Spleen (tissue), 11 donors: ENCODE results near the gene NLGN1. TPM values are rescaled to one million over a fixed set of nuclear protein-coding genes. Genes with fewer than 3 reads are reported as not detected.

Experiments
- DNase-seq: peaks from one replicate; pipeline ENCODE4 v3.0.0-alpha.2; 2020
- H3K27ac ChIP-seq, 8 donors: fragments of 200-600 bp; sonication (generic) in 7 of 8; 1 replicate in 4 of 8; 2 replicates in 4 of 8; pipeline versions ENCODE4 v1.5.0 to v1.8.0; 2016 to 2021; ENCODE audit warnings: inconsistent platforms in 4 of 8, mild to moderate bottlenecking in 4 of 8, moderate library complexity in 1 of 8
- H3K27me3 ChIP-seq, 7 donors: fragments of 200-600 bp; sonication (generic) in 6 of 7; replicated peaks in 1 of 7; 1 replicate in 4 of 7; 2 replicates in 3 of 7; pipeline versions ENCODE4 v1.5.0 to v1.8.0; 2016 to 2021; ENCODE audit warnings: inconsistent platforms in 3 of 7, mild to moderate bottlenecking in 1 of 7
- H3K36me3 ChIP-seq, 6 donors: fragments of 200-600 bp; sonication (generic) in 5 of 6; 1 replicate in 4 of 6; 2 replicates in 2 of 6; pipeline versions ENCODE4 v1.5.0 to v1.8.0; 2016 to 2021; ENCODE audit warnings: inconsistent platforms in 2 of 6
- H3K4me1 ChIP-seq, 6 donors: fragments of 200-600 bp; sonication (generic) in 5 of 6; 1 replicate in 3 of 6; 2 replicates in 3 of 6; pipeline versions ENCODE4 v1.5.0 to v1.8.0; 2016 to 2021; ENCODE audit warnings: inconsistent platforms in 3 of 6
- H3K4me3 ChIP-seq, 8 donors: fragments of 200-600 bp; sonication (generic) in 7 of 8; 1 replicate in 4 of 8; 2 replicates in 4 of 8; pipeline versions ENCODE4 v1.5.0 to v1.8.0; 2016 to 2021; ENCODE audit warnings: inconsistent platforms in 4 of 8, mild to moderate bottlenecking in 4 of 8, moderate library complexity in 2 of 8
- H3K9me3 ChIP-seq, 8 donors: fragments of 200-600 bp; sonication (generic) in 7 of 8; 1 replicate in 4 of 8; 2 replicates in 4 of 8; pipeline versions ENCODE4 v1.5.0 to v1.8.0; 2016 to 2021; ENCODE audit warnings: inconsistent platforms in 4 of 8
- CTCF ChIP-seq, 11 experiments: fragments of 200-600 bp in 7 of 11; fragments of 450-650 bp in 4 of 11; sonication (generic) in 4 of 11; IDR thresholded peaks in 8 of 11; conservative IDR thresholded peaks in 3 of 11; 1 replicate in 7 of 11; 2 replicates in 4 of 11; pipeline versions ENCODE4 v1.4.0 to v1.8.0; 2016 to 2021; ENCODE audit warnings: antibody characterized with exemption in 11 of 11, inconsistent platforms in 4 of 11, mild to moderate bottlenecking in 1 of 11
- POLR2A ChIP-seq, 3 donors: fragments of 450-650 bp; IDR thresholded peaks; one replicate each; pipeline ENCODE4 v1.5.1; 2017; ENCODE audit warnings: antibody characterized with exemption in 3 of 3, mild to moderate bottlenecking in 1 of 3
- POLR2AphosphoS5 ChIP-seq, 3 donors: sonication (generic); formaldehyde crosslinking; IDR thresholded peaks; one replicate each; pipeline ENCODE4 v1.5.1; 2017; ENCODE audit warnings: antibody characterized with exemption in 3 of 3
- WGBS, 5 donors: extraction: QIAGEN DNeasy Blood & Tissue Kit in 3 of 5; methylation state at CpG; one replicate each; pipeline versions ENCODE4 v1.1.5 to v1.1.7; 2013 to 2018; 5-methylcytosine and 5-hydroxymethylcytosine counted together
- intact Hi-C: fragments of 100-400 bp; cut with DNase I; formaldehyde crosslinking; loops from one replicate; pipeline ENCODE4 v1.15.0; 2023; ENCODE audit warnings: low total_unique reads
- polyA plus RNA-seq, 3 donors: library from polyadenylated mRNA; stranded (reverse); fragments of 200-250 nt; gene quantifications; one replicate each; pipeline ENCODE4 v1.2.1, GENCODE V29; 2013
- total RNA-seq, 7 donors: library from RNA; depleted of rRNA in 3 of 7; stranded (reverse); fragments of >200 nt in 3 of 7; fragmentation: NEBNext Ultra II Directional in 4 of 7; extraction: Animal tissue kit (Norgen Biotek cat#: 25700) in 4 of 7; gene quantifications; one replicate each; pipeline versions ENCODE4 v1.1.0 to v1.2.1, GENCODE V29; 2016 to 2021
- donor health status: healthy with polysubstance abuse.
- donor health status: DM: no; HTN: no; CAD: no; lungs with moderate emphysema.
- donor health status: DM: no; HTN: no; CAD: no.
- donor health status: Bipolar disorder and iron deficiency.
- donor health status: healthy.
- donor health status: DM: no; HTN: no; CAD: no.
- donor health status: DM: yes; HTN: yes; CAD: no.

Gene NLGN1
- total and polyA plus RNA-seq, 10 donors, result 0.03 to 0.13 (median 0.03) TPM; not detected in 7

- intact Hi-C loops, result no loop called here
- DNase-seq, result no peak
- no peak for TF ChIP-seq POLR2A (IDR thresholded peaks at IDR 0.05)
- no peak for TF ChIP-seq CTCF (IDR thresholded peaks at IDR 0.05 in 8 of 11, conservative IDR thresholded peaks at IDR 0.05 in 3 of 11)
- TF ChIP-seq POLR2AphosphoS5 (IDR thresholded peaks at IDR 0.05), result no peak
- Histone ChIP-seq H3K9me3 (peaks cover 0 to 23% (median 13%) of the 10 kb centered on the region in 8 donors), H3K4me1 (no peaks in the 10 kb centered on the region), H3K27ac (no peak overlapping the region), H3K36me3 (no peaks in the 10 kb centered on the region), H3K27me3 (no peaks in the 10 kb centered on the region), H3K4me3 (no peak overlapping the region)
- 74 to 88% (median 81%) methylated on average over 4 of the region's 4 CpGs for WGBS, 5 donors
Observed at GRCh38 chr3:174058804-174059203, 661.3 kb downstream of the NLGN1 start.

DNA sequence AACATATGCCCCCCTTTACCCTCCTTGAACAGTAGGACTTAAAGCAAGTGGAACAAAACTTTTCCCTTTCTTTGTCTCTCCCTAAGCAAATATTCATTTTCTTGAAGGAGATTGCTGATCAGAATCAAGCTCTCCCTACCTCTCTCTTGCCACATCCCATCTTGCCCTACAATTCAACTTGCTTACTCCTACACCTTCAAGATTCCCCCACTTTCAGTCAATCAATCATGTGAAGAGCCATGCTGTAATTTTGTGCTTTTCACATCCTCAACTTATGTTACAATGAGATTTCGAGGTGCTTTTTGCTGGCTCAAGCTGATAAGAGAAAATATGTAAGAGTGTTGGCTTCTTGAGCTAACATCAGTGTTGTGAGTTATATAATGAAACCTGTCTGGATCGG, 662.9 kb downstream of the NLGN1 start:
- no peak for DNase-seq
- intact Hi-C loops, result no loop called here

GRCh38 chr3:174061162-174061561, 663.6 kb downstream of the NLGN1 start:
- Histone ChIP-seq H3K4me1 (no peaks in the 10 kb centered on the region), H3K27me3 (no peaks in the 10 kb centered on the region), H3K9me3 (peaks cover 0 to 23% (median 17%) of the 10 kb centered on the region in 8 donors), H3K4me3 (no peak overlapping the region), H3K27ac (no peak overlapping the region), H3K36me3 (no peaks in the 10 kb centered on the region)
- intact Hi-C loops, result no loop called here
- no peak for DNase-seq
- TF ChIP-seq POLR2A (IDR thresholded peaks at IDR 0.05) (no peak), POLR2AphosphoS5 (IDR thresholded peaks at IDR 0.05) (no peak), CTCF (IDR thresholded peaks at IDR 0.05 in 8 of 11, conservative IDR thresholded peaks at IDR 0.05 in 3 of 11) (no peak)

More for the DNA sequence above, 662.9 kb downstream of the NLGN1 start:
- TF ChIP-seq POLR2A (IDR thresholded peaks at IDR 0.05) (no peak), POLR2AphosphoS5 (IDR thresholded peaks at IDR 0.05) (no peak), CTCF (IDR thresholded peaks at IDR 0.05 in 8 of 11, conservative IDR thresholded peaks at IDR 0.05 in 3 of 11) (no peak)
- Histone ChIP-seq H3K4me3 (no peak overlapping the region), H3K27ac (no peak overlapping the region), H3K4me1 (no peaks in the 10 kb centered on the region), H3K36me3 (no peaks in the 10 kb centered on the region), H3K9me3 (peaks cover 0 to 23% (median 17%) of the 10 kb centered on the region in 8 donors), H3K27me3 (no peaks in the 10 kb centered on the region)
- 55 to 74% (median 63%) methylated on average over 2 of the region's 2 CpGs for WGBS, 5 donors

DNA sequence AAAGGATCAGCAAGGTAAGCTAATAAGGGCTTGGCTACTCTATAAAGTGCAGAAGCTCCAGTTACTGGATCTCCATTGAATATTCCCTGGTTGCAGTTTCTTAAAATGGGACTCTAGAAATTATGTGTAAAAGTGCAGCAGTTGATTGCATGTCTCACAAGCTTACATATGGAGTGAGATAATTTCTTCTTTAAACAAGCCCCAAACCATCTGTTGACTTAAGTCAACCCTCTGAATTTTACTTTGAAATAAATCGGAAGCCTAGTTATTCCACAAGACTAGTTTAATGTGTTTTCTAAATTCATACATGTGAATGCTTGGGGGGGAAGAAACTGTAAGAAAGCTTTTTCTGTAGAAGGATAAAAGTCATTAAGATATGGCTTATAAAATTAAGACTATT, 664.2 kb downstream of the NLGN1 start:
- Histone ChIP-seq H3K4me1 (no peaks in the 10 kb centered on the region), H3K36me3 (no peaks in the 10 kb centered on the region), H3K27me3 (no peaks in the 10 kb centered on the region), H3K4me3 (no peak overlapping the region), H3K27ac (no peak overlapping the region), H3K9me3 (peaks cover 0 to 23% (median 17%) of the 10 kb centered on the region in 8 donors)
- WGBS, 5 donors, result 86 to 96% (median 94%) methylated on average over 1 of the region's 1 CpG
- TF ChIP-seq POLR2A (IDR thresholded peaks at IDR 0.05), result no peak
- no peak for TF ChIP-seq CTCF (IDR thresholded peaks at IDR 0.05 in 8 of 11, conservative IDR thresholded peaks at IDR 0.05 in 3 of 11)
- TF ChIP-seq POLR2AphosphoS5 (IDR thresholded peaks at IDR 0.05), result no peak
- DNase-seq, result no peak
- intact Hi-C loops, result no loop called here
